ENCODE results near the gene TCEANC2.

DNA sequence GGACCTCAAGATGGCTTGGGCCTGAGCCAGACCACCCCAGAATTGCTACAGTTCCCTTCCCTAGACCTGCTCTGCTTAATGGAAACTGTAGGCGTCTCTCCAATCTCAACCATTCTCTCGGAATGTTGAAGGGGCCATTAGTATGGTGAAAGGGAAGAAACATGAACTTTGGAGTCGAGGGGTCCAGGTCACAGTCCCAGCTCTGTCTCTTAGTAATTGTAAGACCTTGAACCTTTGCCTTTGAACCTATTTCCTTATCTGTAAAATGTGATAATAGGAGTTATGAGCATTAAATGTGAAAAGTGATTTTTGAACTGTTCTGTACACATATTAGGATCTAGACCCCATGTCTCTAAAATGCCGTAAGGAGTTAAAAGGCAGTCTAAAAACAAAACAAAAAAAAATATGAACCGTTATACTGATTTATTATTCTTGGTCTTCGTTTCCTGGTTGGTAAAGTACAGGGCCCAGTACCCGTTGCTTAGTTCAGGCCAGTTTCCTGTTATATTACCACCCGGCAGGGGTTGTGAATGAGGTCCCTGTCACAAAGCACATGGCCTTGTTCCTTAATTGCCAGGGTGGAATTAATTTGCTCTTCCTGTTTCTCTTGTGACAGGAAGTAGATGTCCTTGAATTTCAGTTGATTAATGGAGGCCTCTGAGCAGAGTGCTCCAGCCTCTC lies 42.3 kb downstream of the TCEANC2 start:
- TF ChIP-seq, protein P1, sequence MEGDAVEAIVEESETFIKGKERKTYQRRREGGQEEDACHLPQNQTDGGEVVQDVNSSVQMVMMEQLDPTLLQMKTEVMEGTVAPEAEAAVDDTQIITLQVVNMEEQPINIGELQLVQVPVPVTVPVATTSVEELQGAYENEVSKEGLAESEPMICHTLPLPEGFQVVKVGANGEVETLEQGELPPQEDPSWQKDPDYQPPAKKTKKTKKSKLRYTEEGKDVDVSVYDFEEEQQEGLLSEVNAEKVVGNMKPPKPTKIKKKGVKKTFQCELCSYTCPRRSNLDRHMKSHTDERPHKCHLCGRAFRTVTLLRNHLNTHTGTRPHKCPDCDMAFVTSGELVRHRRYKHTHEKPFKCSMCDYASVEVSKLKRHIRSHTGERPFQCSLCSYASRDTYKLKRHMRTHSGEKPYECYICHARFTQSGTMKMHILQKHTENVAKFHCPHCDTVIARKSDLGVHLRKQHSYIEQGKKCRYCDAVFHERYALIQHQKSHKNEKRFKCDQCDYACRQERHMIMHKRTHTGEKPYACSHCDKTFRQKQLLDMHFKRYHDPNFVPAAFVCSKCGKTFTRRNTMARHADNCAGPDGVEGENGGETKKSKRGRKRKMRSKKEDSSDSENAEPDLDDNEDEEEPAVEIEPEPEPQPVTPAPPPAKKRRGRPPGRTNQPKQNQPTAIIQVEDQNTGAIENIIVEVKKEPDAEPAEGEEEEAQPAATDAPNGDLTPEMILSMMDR (IDR thresholded peaks at IDR 0.05; ENCODE audit: low read depth, low read length, missing input control), result no peak
- TF ChIP-seq, protein P2, sequence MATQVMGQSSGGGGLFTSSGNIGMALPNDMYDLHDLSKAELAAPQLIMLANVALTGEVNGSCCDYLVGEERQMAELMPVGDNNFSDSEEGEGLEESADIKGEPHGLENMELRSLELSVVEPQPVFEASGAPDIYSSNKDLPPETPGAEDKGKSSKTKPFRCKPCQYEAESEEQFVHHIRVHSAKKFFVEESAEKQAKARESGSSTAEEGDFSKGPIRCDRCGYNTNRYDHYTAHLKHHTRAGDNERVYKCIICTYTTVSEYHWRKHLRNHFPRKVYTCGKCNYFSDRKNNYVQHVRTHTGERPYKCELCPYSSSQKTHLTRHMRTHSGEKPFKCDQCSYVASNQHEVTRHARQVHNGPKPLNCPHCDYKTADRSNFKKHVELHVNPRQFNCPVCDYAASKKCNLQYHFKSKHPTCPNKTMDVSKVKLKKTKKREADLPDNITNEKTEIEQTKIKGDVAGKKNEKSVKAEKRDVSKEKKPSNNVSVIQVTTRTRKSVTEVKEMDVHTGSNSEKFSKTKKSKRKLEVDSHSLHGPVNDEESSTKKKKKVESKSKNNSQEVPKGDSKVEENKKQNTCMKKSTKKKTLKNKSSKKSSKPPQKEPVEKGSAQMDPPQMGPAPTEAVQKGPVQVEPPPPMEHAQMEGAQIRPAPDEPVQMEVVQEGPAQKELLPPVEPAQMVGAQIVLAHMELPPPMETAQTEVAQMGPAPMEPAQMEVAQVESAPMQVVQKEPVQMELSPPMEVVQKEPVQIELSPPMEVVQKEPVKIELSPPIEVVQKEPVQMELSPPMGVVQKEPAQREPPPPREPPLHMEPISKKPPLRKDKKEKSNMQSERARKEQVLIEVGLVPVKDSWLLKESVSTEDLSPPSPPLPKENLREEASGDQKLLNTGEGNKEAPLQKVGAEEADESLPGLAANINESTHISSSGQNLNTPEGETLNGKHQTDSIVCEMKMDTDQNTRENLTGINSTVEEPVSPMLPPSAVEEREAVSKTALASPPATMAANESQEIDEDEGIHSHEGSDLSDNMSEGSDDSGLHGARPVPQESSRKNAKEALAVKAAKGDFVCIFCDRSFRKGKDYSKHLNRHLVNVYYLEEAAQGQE (IDR thresholded peaks at IDR 0.05), result no peak
- TF ChIP-seq RXRA (IDR thresholded peaks at IDR 0.05) (no peak), JUND (IDR thresholded peaks at IDR 0.05) (no peak), RAD21 (IDR thresholded peaks at IDR 0.05) (peak in 1 of 2 donors; percentile 6), HNF4G (IDR thresholded peaks at IDR 0.05) (no peak), GABPA (IDR thresholded peaks at IDR 0.05 in 1 of 2, conservative IDR thresholded peaks at IDR 0.05 in 1 of 2) (peak; percentile 14 to 29), TAF1 (conservative IDR thresholded peaks at IDR 0.05) (no peak), HNF4A (conservative IDR thresholded peaks at IDR 0.05) (peak in 1 of 2 donors; percentile 51), YY1 (IDR thresholded peaks at IDR 0.05) (no peak)
- TF ChIP-seq, protein P3, sequence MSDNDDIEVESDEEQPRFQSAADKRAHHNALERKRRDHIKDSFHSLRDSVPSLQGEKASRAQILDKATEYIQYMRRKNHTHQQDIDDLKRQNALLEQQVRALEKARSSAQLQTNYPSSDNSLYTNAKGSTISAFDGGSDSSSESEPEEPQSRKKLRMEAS (IDR thresholded peaks at IDR 0.05), result peak; percentile 66
- TF ChIP-seq, protein P4, sequence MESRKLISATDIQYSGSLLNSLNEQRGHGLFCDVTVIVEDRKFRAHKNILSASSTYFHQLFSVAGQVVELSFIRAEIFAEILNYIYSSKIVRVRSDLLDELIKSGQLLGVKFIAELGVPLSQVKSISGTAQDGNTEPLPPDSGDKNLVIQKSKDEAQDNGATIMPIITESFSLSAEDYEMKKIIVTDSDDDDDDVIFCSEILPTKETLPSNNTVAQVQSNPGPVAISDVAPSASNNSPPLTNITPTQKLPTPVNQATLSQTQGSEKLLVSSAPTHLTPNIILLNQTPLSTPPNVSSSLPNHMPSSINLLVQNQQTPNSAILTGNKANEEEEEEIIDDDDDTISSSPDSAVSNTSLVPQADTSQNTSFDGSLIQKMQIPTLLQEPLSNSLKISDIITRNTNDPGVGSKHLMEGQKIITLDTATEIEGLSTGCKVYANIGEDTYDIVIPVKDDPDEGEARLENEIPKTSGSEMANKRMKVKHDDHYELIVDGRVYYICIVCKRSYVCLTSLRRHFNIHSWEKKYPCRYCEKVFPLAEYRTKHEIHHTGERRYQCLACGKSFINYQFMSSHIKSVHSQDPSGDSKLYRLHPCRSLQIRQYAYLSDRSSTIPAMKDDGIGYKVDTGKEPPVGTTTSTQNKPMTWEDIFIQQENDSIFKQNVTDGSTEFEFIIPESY (IDR thresholded peaks at IDR 0.05), result no peak
- TF ChIP-seq, protein P5, sequence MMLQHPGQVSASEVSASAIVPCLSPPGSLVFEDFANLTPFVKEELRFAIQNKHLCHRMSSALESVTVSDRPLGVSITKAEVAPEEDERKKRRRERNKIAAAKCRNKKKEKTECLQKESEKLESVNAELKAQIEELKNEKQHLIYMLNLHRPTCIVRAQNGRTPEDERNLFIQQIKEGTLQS (IDR thresholded peaks at IDR 0.05), result no peak
